ENCODE measurements around the gene ZNF142.

Gene ZNF142

GRCh38 chr2:218642786-218643185 is 16.6 kb downstream of the ZNF142 start:
- DNase-seq (ENCODE audit: extremely low spot score) = no peak
- CTCF ChIA-PET = no interaction called here
- no peak for TF ChIP-seq TARDBP (IDR thresholded peaks at IDR 0.05)
- no peak for TF ChIP-seq FOXK2 (IDR thresholded peaks at IDR 0.05)
- TF ChIP-seq LEF1 (IDR thresholded peaks at IDR 0.05; ENCODE audit: borderline replicate concordance) = no peak
- TF ChIP-seq ARNT (IDR thresholded peaks at IDR 0.05) = no peak
- no peak for TF ChIP-seq BHLHE40 (IDR thresholded peaks at IDR 0.05; ENCODE audit: borderline replicate concordance)
- TF ChIP-seq PKNOX1 (IDR thresholded peaks at IDR 0.05) = no peak
- TF ChIP-seq ELF4 (IDR thresholded peaks at IDR 0.05) = no peak
- no peak for TF ChIP-seq FOXM1 (IDR thresholded peaks at IDR 0.05; ENCODE audit: borderline replicate concordance)
- TF ChIP-seq SUZ12 (IDR thresholded peaks at IDR 0.05) = no peak
- no peak for TF ChIP-seq SP1 (IDR thresholded peaks at IDR 0.05)
- TF ChIP-seq L3MBTL2 (conservative IDR thresholded peaks at IDR 0.05) = no peak
- no peak for TF ChIP-seq FOXA1 (IDR thresholded peaks at IDR 0.05)
- TF ChIP-seq HDGF (IDR thresholded peaks at IDR 0.05; ENCODE audit: borderline replicate concordance) = no peak
- TF ChIP-seq ZNF384 (IDR thresholded peaks at IDR 0.05) = no peak
- TF ChIP-seq NFRKB (IDR thresholded peaks at IDR 0.05) = no peak
- no peak for TF ChIP-seq CTBP1 (IDR thresholded peaks at IDR 0.05; ENCODE audit: borderline replicate concordance)
- POLR2A ChIA-PET = interaction anchor here (1.3 to 1.5 kb wide), 2 partner anchors 16 to 17 kb away, joined by 4 to 5 read pairs; partner anchors contain the start of genes BCS1L and ZNF142

- TF ChIP-seq LEF1 (IDR thresholded peaks at IDR 0.05; ENCODE audit: borderline replicate concordance) = no peak
- TF ChIP-seq ZNF384 (IDR thresholded peaks at IDR 0.05) = no peak
- no peak for TF ChIP-seq FOXM1 (IDR thresholded peaks at IDR 0.05; ENCODE audit: borderline replicate concordance)
- no peak for TF ChIP-seq CTBP1 (IDR thresholded peaks at IDR 0.05; ENCODE audit: borderline replicate concordance)
- TF ChIP-seq SP1 (IDR thresholded peaks at IDR 0.05) = no peak
- TF ChIP-seq ARNT (IDR thresholded peaks at IDR 0.05) = no peak
- no peak for TF ChIP-seq FOXK2 (IDR thresholded peaks at IDR 0.05)
- TF ChIP-seq SUZ12 (IDR thresholded peaks at IDR 0.05) = no peak
- TF ChIP-seq NFRKB (IDR thresholded peaks at IDR 0.05) = no peak
- no peak for TF ChIP-seq PKNOX1 (IDR thresholded peaks at IDR 0.05)
- TF ChIP-seq HDGF (IDR thresholded peaks at IDR 0.05; ENCODE audit: borderline replicate concordance) = no peak
- TF ChIP-seq BHLHE40 (IDR thresholded peaks at IDR 0.05; ENCODE audit: borderline replicate concordance) = no peak
- TF ChIP-seq ELF4 (IDR thresholded peaks at IDR 0.05) = no peak
- TF ChIP-seq TARDBP (IDR thresholded peaks at IDR 0.05) = no peak
- no peak for TF ChIP-seq FOXA1 (IDR thresholded peaks at IDR 0.05)
- TF ChIP-seq L3MBTL2 (conservative IDR thresholded peaks at IDR 0.05) = no peak
- DNase-seq (ENCODE audit: extremely low spot score) = no peak
- ChIA-PET POLR2A (interaction anchor here (1.3 to 1.5 kb wide), 2 partner anchors 16 to 17 kb away, joined by 4 to 5 read pairs; partner anchors contain the start of genes BCS1L and ZNF142), CTCF (no interaction called here)
These were observed 17.2 kb downstream of the ZNF142 start for GRCh38 chr2:218642121-218642656.

DNA sequence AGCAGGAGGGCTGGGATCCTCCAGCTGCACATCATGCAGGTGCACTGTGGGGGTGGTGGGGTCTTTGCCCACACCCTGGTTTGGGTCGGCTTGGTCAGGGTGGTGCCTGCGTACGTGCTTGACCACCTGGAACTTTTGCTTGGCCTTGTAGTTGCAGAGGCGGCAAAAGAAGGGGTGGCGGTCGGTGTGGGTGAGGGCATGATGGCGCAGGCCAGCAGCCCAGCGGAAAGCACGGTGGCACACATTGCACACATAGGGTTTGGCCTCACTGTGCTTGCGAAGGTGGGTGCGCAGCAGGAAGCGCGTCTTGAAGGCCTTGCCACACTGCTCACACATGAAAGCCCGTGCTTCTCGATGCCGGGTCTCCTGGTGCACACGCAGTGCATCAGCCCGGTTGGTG is 21.1 kb downstream of the ZNF142 start:
- ChIA-PET CTCF (no interaction called here), POLR2A (no interaction called here)
- TF ChIP-seq NFRKB (IDR thresholded peaks at IDR 0.05) (no peak), PKNOX1 (IDR thresholded peaks at IDR 0.05) (no peak), FOXM1 (IDR thresholded peaks at IDR 0.05; ENCODE audit: borderline replicate concordance) (no peak), CTBP1 (IDR thresholded peaks at IDR 0.05; ENCODE audit: borderline replicate concordance) (no peak), SUZ12 (IDR thresholded peaks at IDR 0.05) (no peak), LEF1 (IDR thresholded peaks at IDR 0.05; ENCODE audit: borderline replicate concordance) (no peak), ARNT (IDR thresholded peaks at IDR 0.05) (no peak), FOXK2 (IDR thresholded peaks at IDR 0.05) (no peak), SP1 (IDR thresholded peaks at IDR 0.05) (no peak), ZNF384 (IDR thresholded peaks at IDR 0.05) (no peak), TARDBP (IDR thresholded peaks at IDR 0.05) (no peak), BHLHE40 (IDR thresholded peaks at IDR 0.05; ENCODE audit: borderline replicate concordance) (no peak), HDGF (IDR thresholded peaks at IDR 0.05; ENCODE audit: borderline replicate concordance) (no peak), FOXA1 (IDR thresholded peaks at IDR 0.05) (no peak), L3MBTL2 (conservative IDR thresholded peaks at IDR 0.05) (no peak), ELF4 (IDR thresholded peaks at IDR 0.05) (no peak)
- DNase-seq (ENCODE audit: extremely low spot score) = no peak

DNA sequence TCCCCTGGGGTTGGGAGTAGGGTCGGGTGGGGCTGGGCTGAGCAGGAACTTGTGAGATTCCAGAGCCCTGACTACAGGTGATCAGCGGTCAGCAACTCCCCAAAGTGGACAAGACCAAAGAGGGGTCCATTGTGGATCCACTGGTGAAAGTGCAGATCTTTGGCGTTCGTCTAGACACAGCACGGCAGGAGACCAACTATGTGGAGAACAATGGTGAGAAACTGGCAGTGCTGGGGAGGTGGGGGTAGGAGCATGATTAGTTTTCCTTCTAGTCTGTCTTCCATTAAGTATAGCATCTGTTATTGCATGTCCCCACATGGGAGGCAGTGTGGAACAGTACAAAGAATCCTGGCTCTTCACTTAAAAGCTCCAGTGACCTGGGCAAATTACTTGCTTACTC is 23.7 kb downstream of the ZNF142 start:
- no peak for TF ChIP-seq SUZ12 (IDR thresholded peaks at IDR 0.05)
- TF ChIP-seq BHLHE40 (IDR thresholded peaks at IDR 0.05; ENCODE audit: borderline replicate concordance) = no peak
- no peak for TF ChIP-seq L3MBTL2 (conservative IDR thresholded peaks at IDR 0.05)
- TF ChIP-seq SP1 (IDR thresholded peaks at IDR 0.05) = no peak
- TF ChIP-seq FOXK2 (IDR thresholded peaks at IDR 0.05) = no peak
- TF ChIP-seq ELF4 (IDR thresholded peaks at IDR 0.05) = no peak
- TF ChIP-seq CTBP1 (IDR thresholded peaks at IDR 0.05; ENCODE audit: borderline replicate concordance) = no peak
- no peak for TF ChIP-seq FOXM1 (IDR thresholded peaks at IDR 0.05; ENCODE audit: borderline replicate concordance)
- TF ChIP-seq NFRKB (IDR thresholded peaks at IDR 0.05) = no peak
- TF ChIP-seq PKNOX1 (IDR thresholded peaks at IDR 0.05) = no peak
- TF ChIP-seq ZNF384 (IDR thresholded peaks at IDR 0.05) = no peak
- no peak for TF ChIP-seq FOXA1 (IDR thresholded peaks at IDR 0.05)
- no peak for TF ChIP-seq ARNT (IDR thresholded peaks at IDR 0.05)
- CTCF ChIA-PET = no interaction called here
- POLR2A ChIA-PET = no interaction called here
- no peak for DNase-seq (ENCODE audit: extremely low spot score)

GRCh38 chr2:218631837-218632236 is 27.6 kb downstream of the ZNF142 start:
- ChIA-PET CTCF (interaction anchor here (0.6 kb wide), 1 partner anchor 165 kb away, joined by 3 read pairs; no protein-coding TSS in a partner anchor), POLR2A (interaction anchor here (0.6 kb wide), 1 partner anchor 44 kb away, joined by 3 read pairs; no protein-coding TSS in a partner anchor)
- DNase-seq (ENCODE audit: extremely low spot score) = no peak

More at GRCh38 chr2:218631837-218632236, 27.6 kb downstream of the ZNF142 start:
- TF ChIP-seq PKNOX1 (IDR thresholded peaks at IDR 0.05) (no peak), ZNF384 (IDR thresholded peaks at IDR 0.05) (no peak), SP1 (IDR thresholded peaks at IDR 0.05) (no peak), LEF1 (IDR thresholded peaks at IDR 0.05; ENCODE audit: borderline replicate concordance) (no peak), CTBP1 (IDR thresholded peaks at IDR 0.05; ENCODE audit: borderline replicate concordance) (no peak), NFRKB (IDR thresholded peaks at IDR 0.05) (no peak), BHLHE40 (IDR thresholded peaks at IDR 0.05; ENCODE audit: borderline replicate concordance) (no peak), HDGF (IDR thresholded peaks at IDR 0.05; ENCODE audit: borderline replicate concordance) (no peak), ELF4 (IDR thresholded peaks at IDR 0.05) (no peak), FOXM1 (IDR thresholded peaks at IDR 0.05; ENCODE audit: borderline replicate concordance) (no peak), TARDBP (IDR thresholded peaks at IDR 0.05) (no peak), FOXA1 (IDR thresholded peaks at IDR 0.05) (no peak), FOXK2 (IDR thresholded peaks at IDR 0.05) (no peak)
